Smooth muscle cell (in vitro differentiated cells): ENCODE results near the gene RAB31. TPM values are rescaled to one million over a fixed set of nuclear protein-coding genes. Genes with fewer than 3 reads are reported as not detected.

ENCODE experiments used
- DNase-seq: peaks from one replicate; lab custom pipeline; 2025; ENCODE audit not compliant: unreplicated experiment; lab: John Stamatoyannopoulos, UW
- H2AFZ ChIP-seq: fragments of 200-600 bp; sonication (generic); 2 replicates; pipeline ENCODE4 v1.6.0; 2016; ENCODE audit warnings: antibody characterized with exemption, low read depth, mild to moderate bottlenecking
- H3F3A ChIP-seq: fragments of 200-600 bp; sonication (generic); 2 replicates; pipeline ENCODE4 v1.6.0; 2017; ENCODE audit warnings: antibody characterized with exemption, low read depth
- H3K27ac ChIP-seq: fragments of 200-600 bp; sonication (generic); 2 replicates; pipeline ENCODE4 v1.5.1; 2016; ENCODE audit warnings: low read depth, mild to moderate bottlenecking
- H3K27me3 ChIP-seq: fragments of 200-600 bp; sonication (generic); 2 replicates; pipeline ENCODE4 v1.6.1; 2016; ENCODE audit warnings: low read depth, mild to moderate bottlenecking
- H3K36me3 ChIP-seq: fragments of 200-600 bp; sonication (generic); 2 replicates; pipeline ENCODE4 v1.5.1; 2016; ENCODE audit warnings: low read depth
- H3K4me1 ChIP-seq: fragments of 200-600 bp; sonication (generic); 2 replicates; pipeline ENCODE4 v1.5.1; 2016; ENCODE audit warnings: low read depth
- H3K4me2 ChIP-seq: fragments of 200-600 bp; sonication (generic); 2 replicates; pipeline ENCODE4 v1.6.0; 2016; ENCODE audit warnings: mild to moderate bottlenecking
- H3K4me3 ChIP-seq: fragments of 200-600 bp; sonication (generic); 2 replicates; pipeline ENCODE4 v1.5.1; 2016; ENCODE audit warnings: mild to moderate bottlenecking
- H3K79me2 ChIP-seq: fragments of 200-600 bp; sonication (generic); 2 replicates; pipeline ENCODE4 v1.6.0; 2016; ENCODE audit warnings: low read depth, mild to moderate bottlenecking
- H3K9ac ChIP-seq: fragments of 200-600 bp; sonication (generic); 2 replicates; pipeline ENCODE4 v1.6.0; 2016; ENCODE audit warnings: low read depth
- H3K9me3 ChIP-seq: fragments of 200-600 bp; sonication (generic); replicated peaks from 2 replicates; pipeline ENCODE4 v1.5.1; 2016; ENCODE audit warnings: low read depth
- H4K20me1 ChIP-seq: fragments of 200-600 bp; sonication (generic); 2 replicates; pipeline ENCODE4 v1.6.0; 2016; ENCODE audit warnings: low read depth
- CTCF ChIP-seq: fragments of 200-600 bp; sonication (generic); IDR thresholded peaks from 2 replicates; pipeline ENCODE4 v1.5.1; 2017; ENCODE audit warnings: borderline replicate concordance, mild to moderate bottlenecking, antibody characterized with exemption; ENCODE audit not compliant: insufficient read depth, poor library complexity, severe bottlenecking
- WGBS: methylation state at CpG from one replicate; pipeline ENCODE4 v1.1.7; 2016; ENCODE audit warnings: low lambda C conversion rate; 5-methylcytosine and 5-hydroxymethylcytosine counted together
- polyA plus RNA-seq: library from polyadenylated mRNA; unstranded; fragments of >200 nt; fragmentation: Nextera tagmentation; extraction: Ambion mirVana; gene quantifications from 2 replicates; pipeline ENCODE4 v1.2.1, GENCODE V29; 2016
- total RNA-seq: library from RNA; depleted of rRNA; stranded (reverse); fragments of >200 nt; gene quantifications from 2 replicates; pipeline ENCODE4 v1.2.3, GENCODE V29; 2014

RAB31 gene
- total and polyA plus RNA-seq, 2 experiments from 2014 or later, result 116 to 414 TPM

DNA sequence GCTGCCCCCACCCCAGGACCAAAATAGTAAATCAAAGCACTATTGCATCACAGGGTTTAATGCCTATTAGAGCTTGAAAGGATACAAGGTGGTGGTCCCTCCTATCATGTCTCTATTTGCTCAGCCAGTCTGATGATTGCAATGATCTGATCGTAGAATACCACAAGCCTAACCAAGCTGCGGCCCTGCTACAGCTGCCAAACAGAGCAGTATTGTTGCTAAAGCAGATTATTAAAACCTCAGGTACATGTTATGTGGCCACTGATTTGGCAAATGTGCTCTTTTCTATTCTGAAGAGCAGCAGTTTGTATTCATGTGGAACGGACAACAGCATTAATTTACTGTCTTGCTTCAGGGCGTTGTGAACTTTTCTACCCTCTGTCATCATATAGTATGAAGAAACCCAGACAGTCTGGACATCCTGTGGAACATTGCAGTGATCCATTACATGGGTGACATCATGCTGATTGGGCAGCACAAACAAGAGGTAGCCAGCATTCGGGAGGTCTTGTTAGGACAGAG lies 197.4 kb downstream of the RAB31 start:
- H3K4me3 ChIP-seq, result no peak overlapping the region
- no peaks in the 10 kb centered on the region for H3K27me3 ChIP-seq
- H2AFZ ChIP-seq, result no peak overlapping the region
- 19% methylated on average over 5 of the region's 5 CpGs for WGBS
- H3K4me2 ChIP-seq, result peak overlapping the region; percentile 5
- peak overlapping the region; percentile 66 for H3K27ac ChIP-seq
- no peak for TF ChIP-seq CTCF
- DNase-seq, result no peak
- H4K20me1 ChIP-seq, result no peaks in the 10 kb centered on the region
- H3K9me3 ChIP-seq, result no peaks in the 10 kb centered on the region
- H3K4me1 ChIP-seq, result no peaks in the 10 kb centered on the region
- no peaks in the 10 kb centered on the region for H3K79me2 ChIP-seq
- no peaks in the 10 kb centered on the region for H3K36me3 ChIP-seq
- H3K9ac ChIP-seq, result peak overlapping the region; percentile 50
- peaks cover 1% of the 10 kb centered on the region for H3F3A ChIP-seq

DNA sequence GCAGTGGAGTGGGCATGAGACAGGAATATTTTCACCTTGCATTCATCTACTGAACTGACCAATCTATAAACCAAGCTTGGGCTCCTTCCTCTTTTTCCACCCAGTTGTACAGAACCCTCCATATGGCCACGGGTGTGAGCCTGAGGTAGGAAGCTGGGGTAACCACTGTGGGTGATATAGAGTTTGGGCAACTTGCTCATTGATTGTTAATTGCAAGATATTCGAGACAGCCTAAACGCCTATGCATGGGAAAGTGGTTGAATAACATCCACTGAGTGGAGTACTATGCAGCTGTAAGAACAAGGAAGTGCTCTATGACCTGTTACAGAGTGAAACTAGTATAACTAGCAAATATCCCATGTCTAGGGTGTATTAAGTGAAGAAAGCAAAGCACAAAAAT lies 198.4 kb downstream of the RAB31 start:
- no peaks in the 10 kb centered on the region for H4K20me1 ChIP-seq
- 93% methylated on average over 3 of the region's 3 CpGs for WGBS
- H3K36me3 ChIP-seq, result no peaks in the 10 kb centered on the region
- H2AFZ ChIP-seq, result no peak overlapping the region
- H3K4me3 ChIP-seq, result no peak overlapping the region
- no peak for DNase-seq
- H3K9me3 ChIP-seq, result no peaks in the 10 kb centered on the region
- no peaks in the 10 kb centered on the region for H3K4me1 ChIP-seq
- no peaks in the 10 kb centered on the region for H3K27me3 ChIP-seq
- peak overlapping the region; percentile 66 for H3K27ac ChIP-seq
- no peaks in the 10 kb centered on the region for H3F3A ChIP-seq
- H3K4me2 ChIP-seq, result no peak overlapping the region
- no peak overlapping the region for H3K9ac ChIP-seq
- no peak for TF ChIP-seq CTCF
- H3K79me2 ChIP-seq, result no peaks in the 10 kb centered on the region

GRCh38 chr18:9907867-9908266 lies 199.8 kb downstream of the RAB31 start:
- Histone ChIP-seq H3K4me2 (no peak overlapping the region), H3K27ac (no peak overlapping the region), H3K4me1 (no peaks in the 10 kb centered on the region), H4K20me1 (no peaks in the 10 kb centered on the region), H3K9ac (no peak overlapping the region), H3K27me3 (no peaks in the 10 kb centered on the region), H3K4me3 (no peak overlapping the region), H3K9me3 (no peaks in the 10 kb centered on the region), H3K36me3 (no peaks in the 10 kb centered on the region), H3K79me2 (no peaks in the 10 kb centered on the region), H3F3A (no peaks in the 10 kb centered on the region), H2AFZ (no peak overlapping the region)
- WGBS, result 89% methylated on average over 4 of the region's 4 CpGs
- DNase-seq, result no peak
- no peak for TF ChIP-seq CTCF

GRCh38 chr18:9910071-9910470 lies 202.0 kb downstream of the RAB31 start:
- Histone ChIP-seq H4K20me1 (peaks cover 5% of the 10 kb centered on the region), H3F3A (no peaks in the 10 kb centered on the region), H3K4me3 (no peak overlapping the region), H3K36me3 (no peaks in the 10 kb centered on the region), H3K4me1 (no peaks in the 10 kb centered on the region), H3K27me3 (no peaks in the 10 kb centered on the region), H3K4me2 (no peak overlapping the region), H3K79me2 (peaks cover 9% of the 10 kb centered on the region), H3K27ac (no peak overlapping the region), H3K9me3 (no peaks in the 10 kb centered on the region), H3K9ac (no peak overlapping the region), H2AFZ (no peak overlapping the region)
- DNase-seq, result no peak
- TF ChIP-seq CTCF, result no peak
